Pancreas (tissue), 10 donors: Measurements from ENCODE around the gene PAPPA2. TPM values are rescaled to one million over a fixed set of nuclear protein-coding genes. Genes with fewer than 3 reads are reported as not detected.

Experiments
- ATAC-seq, 4 donors: fragments of 200-7000 bp; cut with Tn5 transposase; one replicate each; pipeline versions ENCODE4 v1.8.0 to v1.9.1; 2020; ENCODE audit warnings: mild to moderate bottlenecking in 4 of 4, moderate library complexity in 4 of 4
- DNase-seq, 6 donors: peaks; one replicate each; pipeline ENCODE4 v3.0.0-alpha.2; 2020
- FAIRE-seq: peaks from 2 replicates; lab custom pipeline; 2012; peaks lifted over from hg19 to GRCh38; lab: Jason Lieb, UNC
- H3K27ac ChIP-seq, 4 donors: fragments of 200-600 bp; sonication (generic); 1 replicate in 3 of 4; 2 replicates in 1 of 4; pipeline versions ENCODE4 v1.5.0 to v1.8.0; 2020
- H3K27me3 ChIP-seq, 4 donors: fragments of 200-600 bp; one replicate each; pipeline ENCODE4 v1.8.0; 2021
- H3K36me3 ChIP-seq, 3 donors: fragments of 200-600 bp; sonication (generic) in 1 of 3; one replicate each; pipeline versions ENCODE4 v1.5.0 to v1.8.0; 2020 to 2021
- H3K4me1 ChIP-seq, 3 donors: fragments of 200-600 bp; one replicate each; pipeline ENCODE4 v1.8.0; 2021
- H3K4me3 ChIP-seq, 4 donors: fragments of 200-600 bp; sonication (generic) in 2 of 4; one replicate each; pipeline versions ENCODE4 v1.5.0 to v1.8.0; 2020 to 2021
- H3K9me3 ChIP-seq, 4 donors: fragments of 200-600 bp; one replicate each; pipeline ENCODE4 v1.8.0; 2021
- WGBS, 2 donors: extraction: QIAGEN DNeasy Blood & Tissue Kit; methylation state at CpG; one replicate each; pipeline ENCODE4 v1.1.7; 2013; 5-methylcytosine and 5-hydroxymethylcytosine counted together
- intact Hi-C, 3 donors: fragments of 100-400 bp; cut with DNase I; formaldehyde crosslinking; loops; one replicate each; pipeline versions ENCODE4 v1.11.1 to v1.14.2; 2022
- polyA plus RNA-seq, 2 donors: library from polyadenylated mRNA; stranded (reverse); fragments of 200-250 nt; gene quantifications; one replicate each; pipeline ENCODE4 v1.2.3, GENCODE V29; 2013
- total RNA-seq, 6 donors: library from RNA; stranded (reverse); fragmentation: NEBNext Ultra II Directional in 4 of 6; extraction: Animal tissue kit (Norgen Biotek cat#: 25700) in 4 of 6; gene quantifications; one replicate each; pipeline versions ENCODE4 v1.2.1 to v1.2.4, GENCODE V29; 2021 to 2023
- TF ChIP-seq, protein P1 (sequence below), 4 donors: fragments of 200-600 bp; sonication (generic) in 3 of 4; IDR thresholded peaks; one replicate each; pipeline versions ENCODE4 v1.5.0 to v1.8.0; 2021; ENCODE audit warnings: antibody characterized with exemption in 4 of 4
- donor health status: healthy with polysubstance abuse.
- donor health status: DM: no; HTN: no; CAD: no; lungs with moderate emphysema.
- donor health status: DM: no; HTN: no; CAD: no.
- donor health status: control.
- donor health status: control.
- donor health status: Bipolar disorder and iron deficiency.
- donor health status: DM: yes; HTN: yes; CAD: no.
- donor health status: DM: no; HTN: no; CAD: no.
- donor health status: DM: no; HTN: no; CAD: no.
- donor health status: DM: yes; HTN: yes; CAD: no.

PAPPA2 gene
- total and polyA plus RNA-seq, 8 donors, result 0.51 to 6.9 (median 2.0) TPM

DNA sequence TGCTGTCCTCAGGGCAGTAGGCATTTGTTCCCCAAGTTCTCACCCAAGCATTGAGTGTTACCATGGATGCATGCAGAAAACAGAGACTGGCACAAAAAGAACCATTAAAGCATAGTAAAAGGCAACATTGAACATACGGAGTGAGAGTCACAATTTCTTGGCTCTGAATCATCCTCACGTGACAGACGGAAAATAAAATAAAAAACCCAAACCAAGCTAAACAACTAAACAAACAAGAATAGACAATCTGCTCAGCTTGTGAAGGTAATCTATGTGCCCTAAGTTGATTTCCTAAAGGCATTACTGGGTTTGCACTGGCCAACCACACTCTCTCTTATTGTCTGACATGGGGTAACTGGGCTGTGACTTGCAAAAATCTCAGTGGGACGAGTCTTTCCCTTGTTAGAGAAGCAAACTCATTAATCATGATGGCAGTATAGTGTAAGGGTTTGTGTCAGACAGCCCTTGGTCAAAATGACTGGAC lies 395.5 kb downstream of the PAPPA2 start:
- ATAC-seq, result no peak
- no peak for FAIRE-seq
- H3K36me3 ChIP-seq, result no peaks in the 10 kb centered on the region
- WGBS, 2 donors, result 52 to 73% methylated on average over 4 of the region's 4 CpGs
- peaks cover 0 to 11% (median 5%) of the 10 kb centered on the region in 3 donors for H3K4me1 ChIP-seq
- no peak for DNase-seq
- no peaks in the 10 kb centered on the region for H3K27me3 ChIP-seq
- TF ChIP-seq, protein P1, sequence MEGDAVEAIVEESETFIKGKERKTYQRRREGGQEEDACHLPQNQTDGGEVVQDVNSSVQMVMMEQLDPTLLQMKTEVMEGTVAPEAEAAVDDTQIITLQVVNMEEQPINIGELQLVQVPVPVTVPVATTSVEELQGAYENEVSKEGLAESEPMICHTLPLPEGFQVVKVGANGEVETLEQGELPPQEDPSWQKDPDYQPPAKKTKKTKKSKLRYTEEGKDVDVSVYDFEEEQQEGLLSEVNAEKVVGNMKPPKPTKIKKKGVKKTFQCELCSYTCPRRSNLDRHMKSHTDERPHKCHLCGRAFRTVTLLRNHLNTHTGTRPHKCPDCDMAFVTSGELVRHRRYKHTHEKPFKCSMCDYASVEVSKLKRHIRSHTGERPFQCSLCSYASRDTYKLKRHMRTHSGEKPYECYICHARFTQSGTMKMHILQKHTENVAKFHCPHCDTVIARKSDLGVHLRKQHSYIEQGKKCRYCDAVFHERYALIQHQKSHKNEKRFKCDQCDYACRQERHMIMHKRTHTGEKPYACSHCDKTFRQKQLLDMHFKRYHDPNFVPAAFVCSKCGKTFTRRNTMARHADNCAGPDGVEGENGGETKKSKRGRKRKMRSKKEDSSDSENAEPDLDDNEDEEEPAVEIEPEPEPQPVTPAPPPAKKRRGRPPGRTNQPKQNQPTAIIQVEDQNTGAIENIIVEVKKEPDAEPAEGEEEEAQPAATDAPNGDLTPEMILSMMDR (IDR thresholded peaks at IDR 0.05), result no peak
- no peak overlapping the region for H3K4me3 ChIP-seq
- H3K9me3 ChIP-seq, result no peaks in the 10 kb centered on the region
- intact Hi-C loops, result no loop called here
- H3K27ac ChIP-seq, result no peak overlapping the region

DNA sequence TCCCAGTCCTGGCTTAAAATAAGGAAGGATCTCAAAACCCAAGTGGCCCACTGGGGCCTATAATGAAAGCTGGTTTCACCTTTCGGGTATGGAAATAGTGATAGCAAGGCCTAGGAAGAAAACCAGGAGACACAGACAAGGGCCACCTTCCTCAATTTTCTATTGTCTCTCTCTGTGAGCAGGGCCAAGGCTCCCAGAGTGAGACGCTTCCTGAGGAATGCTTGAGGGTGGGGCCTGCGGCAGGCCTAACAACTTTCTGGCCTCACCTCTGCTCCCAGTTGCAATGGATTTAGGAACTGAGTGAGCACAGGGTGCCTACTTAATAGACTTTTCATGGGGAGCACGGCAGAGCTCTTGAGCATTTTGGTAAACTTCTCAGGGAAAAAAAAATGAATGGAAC lies 400.6 kb downstream of the PAPPA2 start:
- no peak for ATAC-seq
- no peaks in the 10 kb centered on the region for H3K36me3 ChIP-seq

DNA sequence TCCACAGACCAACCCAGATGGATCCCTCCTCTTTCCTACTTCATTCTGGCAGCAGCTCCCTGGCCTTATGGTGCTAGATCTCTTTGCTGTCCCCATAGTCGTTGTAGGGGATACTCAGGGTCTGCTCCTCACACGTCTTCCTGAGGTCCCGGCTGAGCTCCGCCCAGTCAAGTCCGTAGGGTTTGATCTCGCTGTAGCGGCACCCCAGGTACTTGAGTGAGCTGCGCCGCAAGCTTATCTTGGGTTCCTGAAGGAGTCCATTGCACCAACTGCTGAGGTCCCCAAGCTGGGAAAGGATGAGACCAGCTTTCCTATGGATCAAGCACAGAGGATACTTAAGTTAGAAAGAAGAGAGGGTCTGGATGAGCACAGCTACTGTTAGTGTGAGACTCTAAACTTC lies 401.2 kb downstream of the PAPPA2 start:
- no peak overlapping the region for H3K27ac ChIP-seq
- intact Hi-C loops, result no loop called here

More for the DNA sequence above, 400.6 kb downstream of the PAPPA2 start:
- no peaks in the 10 kb centered on the region for H3K4me1 ChIP-seq
- no peaks in the 10 kb centered on the region for H3K27me3 ChIP-seq
- WGBS, 2 donors, result 84 to 88% methylated on average over 4 of the region's 4 CpGs
- TF ChIP-seq, protein P1 (IDR thresholded peaks at IDR 0.05), result no peak
- no peak overlapping the region for H3K4me3 ChIP-seq
- H3K27ac ChIP-seq, result no peak overlapping the region
- H3K9me3 ChIP-seq, result no peaks in the 10 kb centered on the region
- no peak for FAIRE-seq
- intact Hi-C loops, result no loop called here
- no peak for DNase-seq

DNA sequence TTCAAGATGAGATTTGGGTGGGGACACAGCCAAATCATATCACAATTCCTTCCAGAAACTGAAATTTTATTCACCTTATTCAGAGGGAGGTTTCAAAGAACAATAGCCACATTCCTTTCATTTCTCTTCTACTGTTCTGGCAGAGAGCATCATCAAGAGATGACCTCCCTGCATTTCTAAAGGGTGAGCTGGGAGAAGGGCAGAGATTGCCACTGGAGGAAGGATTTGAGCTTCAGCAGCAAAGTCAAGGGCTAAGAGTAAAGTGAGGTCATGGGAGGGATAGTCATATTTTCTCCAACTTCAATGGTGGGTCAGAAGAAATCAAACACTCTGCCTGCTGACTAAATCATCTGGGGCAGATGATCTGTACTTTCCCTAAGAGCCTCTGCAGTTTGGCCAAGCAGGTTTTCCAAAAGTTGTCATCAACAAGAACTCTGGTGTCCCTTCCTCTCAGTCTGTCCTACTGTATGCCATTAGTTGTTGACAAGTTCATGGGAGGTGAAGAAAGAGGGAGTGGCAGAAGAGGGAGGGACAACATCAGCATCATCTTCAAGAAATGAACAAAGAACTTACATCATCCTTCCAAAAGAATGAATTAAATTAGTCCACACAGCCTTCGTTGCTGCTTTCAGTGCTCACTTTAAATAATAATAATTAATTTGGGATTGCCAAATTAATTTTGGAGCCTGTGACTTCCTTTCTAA lies 403.2 kb downstream of the PAPPA2 start:
- no peak for ATAC-seq
- no peak overlapping the region for H3K4me3 ChIP-seq

More for the DNA sequence above, 401.2 kb downstream of the PAPPA2 start:
- Histone ChIP-seq H3K27me3 (no peaks in the 10 kb centered on the region), H3K4me1 (no peaks in the 10 kb centered on the region), H3K9me3 (no peaks in the 10 kb centered on the region), H3K4me3 (no peak overlapping the region), H3K36me3 (no peaks in the 10 kb centered on the region)
- no peak for FAIRE-seq
- WGBS, 2 donors, result 85 to 86% methylated on average over 9 of the region's 9 CpGs
- TF ChIP-seq, protein P1 (IDR thresholded peaks at IDR 0.05), result no peak
- no peak for DNase-seq
- ATAC-seq, result no peak

More for the DNA sequence above, 403.2 kb downstream of the PAPPA2 start:
- TF ChIP-seq, protein P1 (IDR thresholded peaks at IDR 0.05), result no peak
- Histone ChIP-seq H3K27ac (no peak overlapping the region), H3K27me3 (no peaks in the 10 kb centered on the region), H3K36me3 (no peaks in the 10 kb centered on the region), H3K4me1 (no peaks in the 10 kb centered on the region), H3K9me3 (no peaks in the 10 kb centered on the region)
- no peak for DNase-seq
- 52 to 69% methylated on average over 1 of the region's 1 CpG for WGBS, 2 donors
- FAIRE-seq, result no peak
- intact Hi-C loops, result no loop called here
